Measurements from ENCODE around the gene XXYLT1. TPM values are rescaled to one million over a fixed set of nuclear protein-coding genes. Genes with fewer than 3 reads are reported as not detected.

Gene XXYLT1, protein sequence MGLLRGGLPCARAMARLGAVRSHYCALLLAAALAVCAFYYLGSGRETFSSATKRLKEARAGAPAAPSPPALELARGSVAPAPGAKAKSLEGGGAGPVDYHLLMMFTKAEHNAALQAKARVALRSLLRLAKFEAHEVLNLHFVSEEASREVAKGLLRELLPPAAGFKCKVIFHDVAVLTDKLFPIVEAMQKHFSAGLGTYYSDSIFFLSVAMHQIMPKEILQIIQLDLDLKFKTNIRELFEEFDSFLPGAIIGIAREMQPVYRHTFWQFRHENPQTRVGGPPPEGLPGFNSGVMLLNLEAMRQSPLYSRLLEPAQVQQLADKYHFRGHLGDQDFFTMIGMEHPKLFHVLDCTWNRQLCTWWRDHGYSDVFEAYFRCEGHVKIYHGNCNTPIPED
- total RNA-seq: 10.7 TPM
- 5.7 TPM for polyA plus RNA-seq (ENCODE audit: insufficient read depth, low read depth, low replicate concordance)
- long read RNA-seq, donor 1, transcript XXYLT1-201 (4 exons, 2,727 nt): major isoform, 7 of 7 reads
- long read RNA-seq, donor 1, partial matches to known transcripts: 0 of 7 reads
- long read RNA-seq, donor 1, other reads (novel, unspliced or antisense): 0 of 7 reads
- long read RNA-seq, donor 2, partial matches to known transcripts: 0 of 3 reads
- long read RNA-seq, donor 2, other reads (novel, unspliced or antisense): 0 of 3 reads
- long read RNA-seq, donor 3, transcript XXYLT1-201 (4 exons, 2,727 nt): major isoform, 6 of 7 reads
- long read RNA-seq, donor 3, partial matches to known transcripts: 0 of 7 reads
- long read RNA-seq, donor 3, other reads (novel, unspliced or antisense): 0 of 7 reads
- long read RNA-seq, donor 4, partial matches to known transcripts: 0 of 4 reads
- long read RNA-seq, donor 4, other reads (novel, unspliced or antisense): 0 of 4 reads
- long read RNA-seq, donor 5: 0 reads
- long read RNA-seq, donor 6: 0 reads
- long read RNA-seq, donor 7, transcript XXYLT1-201 (4 exons, 2,727 nt): major isoform, 5 of 8 reads
- long read RNA-seq, donor 7, partial matches to known transcripts: 0 of 8 reads
- long read RNA-seq, donor 7, other reads (novel, unspliced or antisense): 3 of 8 reads
- long read RNA-seq, donor 8, transcript XXYLT1-201 (4 exons, 2,727 nt): major isoform, 11 of 12 reads
- long read RNA-seq, donor 8, partial matches to known transcripts: 0 of 12 reads
- long read RNA-seq, donor 8, other reads (novel, unspliced or antisense): 0 of 12 reads
- long read RNA-seq, donor 9, transcript XXYLT1-201 (4 exons, 2,727 nt): major isoform, 8 of 8 reads
- long read RNA-seq, donor 9, partial matches to known transcripts: 0 of 8 reads
- long read RNA-seq, donor 9, other reads (novel, unspliced or antisense): 0 of 8 reads
- long read RNA-seq, donor 10, partial matches to known transcripts: 0 of 3 reads
- long read RNA-seq, donor 10, other reads (novel, unspliced or antisense): 0 of 3 reads

DNA sequence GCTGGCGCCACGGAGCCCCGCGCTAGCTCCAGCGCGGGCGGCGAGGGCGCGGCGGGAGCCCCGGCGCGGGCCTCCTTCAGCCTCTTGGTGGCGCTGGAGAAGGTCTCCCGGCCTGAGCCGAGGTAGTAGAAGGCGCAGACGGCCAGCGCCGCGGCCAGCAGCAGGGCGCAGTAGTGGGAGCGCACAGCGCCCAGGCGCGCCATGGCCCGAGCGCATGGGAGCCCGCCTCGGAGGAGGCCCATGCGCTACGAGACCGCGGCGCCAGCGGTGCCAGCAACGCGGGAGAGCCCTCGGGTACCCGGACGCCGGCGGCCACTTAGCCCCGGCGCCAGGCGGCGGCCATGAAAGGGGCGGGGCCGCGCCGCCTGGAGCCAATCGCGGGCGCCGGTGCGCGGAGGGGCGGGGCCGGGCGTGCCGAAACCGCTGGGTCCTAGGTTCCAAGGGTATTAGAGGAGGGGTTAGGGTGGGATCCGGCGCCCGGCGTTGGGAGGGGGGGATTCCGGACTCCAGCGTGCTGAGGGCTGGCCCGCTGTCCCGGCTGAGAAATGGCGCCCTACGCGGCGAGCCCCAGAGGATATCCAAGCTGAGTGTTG is at the start of gene XXYLT1:
TSS of gene XXYLT1 (minus strand) at position 343 of the 593 bp plus-strand sequence. CDS start at position 242, 101 bp downstream.
- DNase-seq (peak; percentile 94 to 97 (median 95)), FAIRE-seq (no peak)
- no peaks in the 10 kb centered on the region for H3K9me3 ChIP-seq (ENCODE audit: control insufficient read depth in 2 of 3, insufficient read depth in 1 of 3, low read length in 3 of 3)
- H3K4me1 ChIP-seq (ENCODE audit: control insufficient read depth in 2 of 3, insufficient read depth in 2 of 3, low read depth in 1 of 3, low read length in 3 of 3): peaks cover 6 to 14% (median 6%) of the 10 kb centered on the region in 3 donors
- intact Hi-C loops (cut with DNase I): no loop called here
- H3K36me3 ChIP-seq (ENCODE audit: control insufficient read depth in 2 of 3, insufficient read depth in 3 of 3, low read length in 3 of 3): no peaks in the 10 kb centered on the region
- peak within 1 kb of the TSS; percentile 11 to 70 (median 69) for H3K9ac ChIP-seq (ENCODE audit: low read length in 3 of 3)
- peak within 1 kb of the TSS; percentile 78 to 85 (median 85) for H3K4me3 ChIP-seq (ENCODE audit: low read length in 3 of 3)
- TF ChIP-seq, protein P1, sequence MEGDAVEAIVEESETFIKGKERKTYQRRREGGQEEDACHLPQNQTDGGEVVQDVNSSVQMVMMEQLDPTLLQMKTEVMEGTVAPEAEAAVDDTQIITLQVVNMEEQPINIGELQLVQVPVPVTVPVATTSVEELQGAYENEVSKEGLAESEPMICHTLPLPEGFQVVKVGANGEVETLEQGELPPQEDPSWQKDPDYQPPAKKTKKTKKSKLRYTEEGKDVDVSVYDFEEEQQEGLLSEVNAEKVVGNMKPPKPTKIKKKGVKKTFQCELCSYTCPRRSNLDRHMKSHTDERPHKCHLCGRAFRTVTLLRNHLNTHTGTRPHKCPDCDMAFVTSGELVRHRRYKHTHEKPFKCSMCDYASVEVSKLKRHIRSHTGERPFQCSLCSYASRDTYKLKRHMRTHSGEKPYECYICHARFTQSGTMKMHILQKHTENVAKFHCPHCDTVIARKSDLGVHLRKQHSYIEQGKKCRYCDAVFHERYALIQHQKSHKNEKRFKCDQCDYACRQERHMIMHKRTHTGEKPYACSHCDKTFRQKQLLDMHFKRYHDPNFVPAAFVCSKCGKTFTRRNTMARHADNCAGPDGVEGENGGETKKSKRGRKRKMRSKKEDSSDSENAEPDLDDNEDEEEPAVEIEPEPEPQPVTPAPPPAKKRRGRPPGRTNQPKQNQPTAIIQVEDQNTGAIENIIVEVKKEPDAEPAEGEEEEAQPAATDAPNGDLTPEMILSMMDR (IDR thresholded peaks at IDR 0.05; ENCODE audit: borderline replicate concordance, extremely low read depth, insufficient read depth): peak; percentile 24
- H3K27me3 ChIP-seq (ENCODE audit: control insufficient read depth, insufficient read depth, low read length): no peaks in the 10 kb centered on the region
- H3K27ac ChIP-seq (ENCODE audit: low read depth in 2 of 2, low read length in 2 of 2): peak within 1 kb of the TSS; percentile 61 to 62

DNA sequence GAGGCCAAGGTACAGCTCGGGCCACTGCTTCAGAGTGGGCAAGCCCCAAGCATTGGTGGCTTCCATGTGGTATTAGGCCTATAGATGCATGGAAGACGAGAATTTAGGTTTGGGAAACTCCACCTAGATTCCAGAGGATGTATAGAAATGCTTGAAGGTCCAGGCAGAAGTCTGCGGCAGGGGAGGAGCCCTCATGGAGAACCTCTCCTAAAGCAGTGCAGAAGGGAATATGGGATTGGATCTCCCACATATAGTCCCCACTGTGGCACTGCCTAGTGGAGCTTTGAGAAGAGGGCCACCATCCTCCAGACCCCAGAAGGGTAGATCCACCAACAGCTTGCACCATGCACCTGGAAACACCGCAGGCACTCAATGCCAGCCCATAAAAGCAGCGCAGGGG is 48.1 kb upstream of the XXYLT1 start:
- no peaks in the 10 kb centered on the region for H3K27me3 ChIP-seq (ENCODE audit: control insufficient read depth, insufficient read depth, low read length)
- H3K4me3 ChIP-seq (ENCODE audit: low read length in 3 of 3): no peak overlapping the region
- no peak overlapping the region for H3K9ac ChIP-seq (ENCODE audit: low read length in 3 of 3)
- no peaks in the 10 kb centered on the region for H3K4me1 ChIP-seq (ENCODE audit: control insufficient read depth in 2 of 3, insufficient read depth in 2 of 3, low read depth in 1 of 3, low read length in 3 of 3)
- intact Hi-C loops (cut with DNase I): no loop called here
- TF ChIP-seq, protein P1 (IDR thresholded peaks at IDR 0.05; ENCODE audit: borderline replicate concordance, extremely low read depth, insufficient read depth): no peak
- H3K27ac ChIP-seq (ENCODE audit: low read depth in 2 of 2, low read length in 2 of 2): no peak overlapping the region
- H3K9me3 ChIP-seq (ENCODE audit: control insufficient read depth in 2 of 3, insufficient read depth in 1 of 3, low read length in 3 of 3): no peaks in the 10 kb centered on the region
- FAIRE-seq (no peak), DNase-seq (no peak)
- peaks cover 0 to 7% (median 2%) of the 10 kb centered on the region in 3 donors for H3K36me3 ChIP-seq (ENCODE audit: control insufficient read depth in 2 of 3, insufficient read depth in 3 of 3, low read length in 3 of 3)

DNA sequence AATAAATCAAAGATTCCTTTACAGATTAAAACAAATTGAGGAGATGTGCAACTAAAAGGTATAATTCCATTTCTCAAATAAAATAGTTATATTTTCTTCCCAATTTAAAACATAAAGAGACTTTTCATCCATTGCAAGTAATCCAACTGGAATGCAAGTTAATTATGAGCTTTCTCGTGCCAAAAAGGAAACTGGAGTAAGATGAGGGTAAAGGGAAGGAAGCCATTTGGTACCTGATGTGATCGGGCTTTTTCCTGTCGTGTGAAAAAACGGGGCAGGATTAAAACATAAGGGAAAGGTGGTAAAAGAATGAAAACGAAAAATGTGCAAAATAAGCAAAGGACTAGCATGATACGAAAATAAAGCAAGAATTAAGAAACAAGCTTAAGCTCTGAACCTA is 41.8 kb upstream of the XXYLT1 start:
- no peak for FAIRE-seq
- TF ChIP-seq, protein P1 (IDR thresholded peaks at IDR 0.05; ENCODE audit: borderline replicate concordance, extremely low read depth, insufficient read depth): no peak
- intact Hi-C loops (cut with DNase I): no loop called here

More for the DNA sequence above, 41.8 kb upstream of the XXYLT1 start:
- H3K36me3 ChIP-seq (ENCODE audit: control insufficient read depth in 2 of 3, insufficient read depth in 3 of 3, low read length in 3 of 3): peaks cover 0 to 2% (median 0%) of the 10 kb centered on the region in 3 donors
- H3K9ac ChIP-seq (ENCODE audit: low read length in 3 of 3): no peak overlapping the region
- H3K27ac ChIP-seq (ENCODE audit: low read depth in 2 of 2, low read length in 2 of 2): no peak overlapping the region
- no peaks in the 10 kb centered on the region for H3K27me3 ChIP-seq (ENCODE audit: control insufficient read depth, insufficient read depth, low read length)
- H3K4me3 ChIP-seq (ENCODE audit: low read length in 3 of 3): no peak overlapping the region
- no peaks in the 10 kb centered on the region for H3K4me1 ChIP-seq (ENCODE audit: control insufficient read depth in 2 of 3, insufficient read depth in 2 of 3, low read depth in 1 of 3, low read length in 3 of 3)
- H3K9me3 ChIP-seq (ENCODE audit: control insufficient read depth in 2 of 3, insufficient read depth in 1 of 3, low read length in 3 of 3): no peaks in the 10 kb centered on the region
- peak in 1 of 5 donors; percentile 2 for DNase-seq
